Measurements from ENCODE around the gene RFX2.

DNA sequence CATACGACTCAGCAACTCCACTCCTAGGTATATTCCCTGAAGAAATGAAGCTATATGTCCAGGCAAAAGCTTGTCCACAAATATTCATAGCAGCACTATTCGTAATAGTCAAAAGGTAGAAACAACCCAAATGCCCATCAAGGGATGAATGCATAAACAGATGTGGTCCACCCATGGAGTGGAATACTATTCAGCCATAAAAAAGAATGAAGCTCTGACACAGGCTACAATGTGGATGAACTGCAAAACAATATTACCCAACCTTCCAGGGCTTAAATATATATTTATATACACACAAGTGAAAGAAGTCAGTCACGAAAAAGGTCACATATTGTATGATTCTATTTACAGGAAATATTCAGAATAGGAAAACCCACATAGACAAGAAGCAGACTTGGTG lies 19.7 kb downstream of the RFX2 start:
- TF ChIP-seq, protein P1, sequence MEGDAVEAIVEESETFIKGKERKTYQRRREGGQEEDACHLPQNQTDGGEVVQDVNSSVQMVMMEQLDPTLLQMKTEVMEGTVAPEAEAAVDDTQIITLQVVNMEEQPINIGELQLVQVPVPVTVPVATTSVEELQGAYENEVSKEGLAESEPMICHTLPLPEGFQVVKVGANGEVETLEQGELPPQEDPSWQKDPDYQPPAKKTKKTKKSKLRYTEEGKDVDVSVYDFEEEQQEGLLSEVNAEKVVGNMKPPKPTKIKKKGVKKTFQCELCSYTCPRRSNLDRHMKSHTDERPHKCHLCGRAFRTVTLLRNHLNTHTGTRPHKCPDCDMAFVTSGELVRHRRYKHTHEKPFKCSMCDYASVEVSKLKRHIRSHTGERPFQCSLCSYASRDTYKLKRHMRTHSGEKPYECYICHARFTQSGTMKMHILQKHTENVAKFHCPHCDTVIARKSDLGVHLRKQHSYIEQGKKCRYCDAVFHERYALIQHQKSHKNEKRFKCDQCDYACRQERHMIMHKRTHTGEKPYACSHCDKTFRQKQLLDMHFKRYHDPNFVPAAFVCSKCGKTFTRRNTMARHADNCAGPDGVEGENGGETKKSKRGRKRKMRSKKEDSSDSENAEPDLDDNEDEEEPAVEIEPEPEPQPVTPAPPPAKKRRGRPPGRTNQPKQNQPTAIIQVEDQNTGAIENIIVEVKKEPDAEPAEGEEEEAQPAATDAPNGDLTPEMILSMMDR (IDR thresholded peaks at IDR 0.05) = no peak
- no peak for TF ChIP-seq POLR2A (IDR thresholded peaks at IDR 0.05)
